Hematopoietic multipotent progenitor cell treated with erythropoietin and hydrocortisone succinate and interleukin-3 and kit ligand, for 17 days (in vitro differentiated cells): Measurements from ENCODE around the gene CXCL14.

Experiments
- DNase-seq: peaks from one replicate; pipeline ENCODE4 v3.0.0-alpha.2; 2015; ENCODE audit warnings: low spot score

CXCL14 gene, protein sequence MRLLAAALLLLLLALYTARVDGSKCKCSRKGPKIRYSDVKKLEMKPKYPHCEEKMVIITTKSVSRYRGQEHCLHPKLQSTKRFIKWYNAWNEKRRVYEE

DNA sequence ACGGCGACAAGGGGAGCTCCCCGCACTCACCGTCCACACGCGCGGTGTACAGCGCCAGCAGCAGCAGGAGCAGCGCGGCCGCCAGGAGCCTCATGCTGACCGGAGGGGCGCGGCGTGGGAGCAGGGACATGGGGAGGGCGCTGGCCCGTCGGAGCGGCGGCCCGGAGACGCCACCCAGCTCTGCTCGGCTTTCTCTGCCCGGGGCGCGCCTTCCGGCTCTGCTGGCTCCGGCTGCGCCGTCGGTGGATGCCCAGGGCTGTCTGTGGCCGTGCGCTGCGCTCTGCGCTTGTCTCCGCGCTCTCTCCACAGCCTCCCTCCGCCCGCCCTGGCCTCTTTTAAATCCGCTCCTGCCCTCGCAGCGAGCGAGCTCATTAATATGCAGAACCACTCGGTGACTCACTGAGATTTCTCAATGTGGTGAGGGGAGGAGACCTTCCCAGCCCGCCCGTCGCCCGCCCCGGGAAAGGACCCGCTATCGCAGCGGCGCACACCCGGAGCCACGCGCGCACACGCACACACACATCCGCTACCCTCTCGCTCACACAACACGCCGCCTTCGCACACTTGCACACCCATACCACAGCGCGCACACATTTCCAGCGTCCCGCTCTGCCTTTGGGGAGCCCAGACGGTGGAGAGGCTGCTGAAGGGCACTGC is at the start of gene CXCL14:
CXCL14 (minus strand) TSS at position 307 of the 657 bp plus-strand sequence; CDS start at position 94, 213 bp downstream.
- no peak for DNase-seq

DNA sequence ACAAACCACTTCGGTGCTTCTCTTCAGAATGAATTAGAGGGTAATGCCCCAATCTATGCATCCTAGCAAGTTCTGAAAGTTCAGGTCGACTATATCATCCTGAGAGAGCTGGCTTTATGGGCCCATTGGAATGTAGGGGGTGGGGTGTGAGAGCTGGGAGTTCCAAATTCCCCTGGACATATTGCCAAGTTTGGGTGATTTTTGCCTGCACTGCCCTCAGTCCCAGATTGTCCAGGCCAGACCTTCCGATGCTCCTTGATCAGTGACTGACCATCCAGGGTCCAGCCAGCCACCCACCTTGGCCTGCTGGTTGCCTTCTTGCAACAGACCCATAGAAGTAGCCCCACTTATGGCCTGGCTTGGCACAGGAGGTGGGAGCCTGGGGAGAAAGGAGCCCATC is 47.8 kb upstream of the CXCL14 start:
- DNase-seq = no peak

DNA sequence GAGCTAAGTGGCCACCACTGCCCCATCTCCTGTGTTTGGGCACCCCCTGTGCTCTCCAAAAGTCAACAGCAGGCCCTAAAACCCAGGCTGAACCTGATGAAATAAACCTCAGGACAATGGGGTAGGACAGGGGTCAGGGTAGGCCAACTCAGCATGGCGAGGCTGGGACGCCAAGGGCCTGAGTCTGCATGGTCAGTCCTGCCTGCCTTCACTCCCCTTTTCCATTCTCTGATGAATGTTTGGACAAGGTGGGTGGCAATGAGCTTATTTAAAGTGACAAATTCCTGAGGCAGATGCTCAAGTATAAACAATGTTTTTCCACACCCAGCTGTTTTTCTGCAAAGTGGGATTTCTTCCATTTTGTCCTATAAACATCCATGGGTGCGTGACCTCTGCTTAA is 47.2 kb upstream of the CXCL14 start:
- DNase-seq = no peak

DNA sequence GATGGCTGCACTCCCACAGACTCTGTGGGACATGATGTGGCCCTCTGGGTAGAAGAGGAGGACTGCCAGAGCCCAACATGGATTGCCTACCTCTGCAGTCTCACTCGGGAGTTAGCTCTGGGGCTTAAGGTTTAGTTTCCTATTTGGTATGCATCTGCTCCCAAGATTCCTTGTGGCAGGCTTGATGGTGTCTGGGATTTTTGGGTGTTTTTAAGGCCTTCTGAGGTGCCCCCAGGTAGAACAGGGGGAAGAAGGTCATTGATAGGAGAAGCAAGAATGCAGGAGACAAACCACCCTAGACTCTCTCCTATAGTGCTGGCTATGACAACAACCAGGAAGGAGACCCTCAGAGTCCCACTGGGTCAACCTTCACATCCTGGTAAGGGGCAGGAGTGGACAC is 46.7 kb upstream of the CXCL14 start:
- no peak for DNase-seq

DNA sequence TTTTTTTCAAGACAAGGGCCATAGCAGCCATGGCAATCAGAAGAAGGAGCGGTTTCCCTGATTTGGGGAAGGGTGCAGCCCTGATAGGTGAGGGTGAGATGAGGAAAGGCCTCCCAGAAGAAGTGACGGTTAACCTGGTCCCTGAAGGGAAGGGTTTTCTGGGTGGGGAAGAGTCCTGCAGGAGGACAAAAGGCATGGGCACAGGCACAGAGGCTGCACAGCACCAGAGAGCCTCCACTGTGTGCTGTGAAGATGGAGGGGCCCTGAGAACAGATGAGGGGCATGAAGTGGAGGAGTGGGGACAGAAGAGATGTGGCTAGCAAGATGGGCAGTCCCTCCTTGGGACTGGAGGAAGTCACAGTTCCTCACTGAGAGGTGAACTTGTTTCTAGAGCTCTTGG is 46.3 kb upstream of the CXCL14 start:
- DNase-seq = no peak

DNA sequence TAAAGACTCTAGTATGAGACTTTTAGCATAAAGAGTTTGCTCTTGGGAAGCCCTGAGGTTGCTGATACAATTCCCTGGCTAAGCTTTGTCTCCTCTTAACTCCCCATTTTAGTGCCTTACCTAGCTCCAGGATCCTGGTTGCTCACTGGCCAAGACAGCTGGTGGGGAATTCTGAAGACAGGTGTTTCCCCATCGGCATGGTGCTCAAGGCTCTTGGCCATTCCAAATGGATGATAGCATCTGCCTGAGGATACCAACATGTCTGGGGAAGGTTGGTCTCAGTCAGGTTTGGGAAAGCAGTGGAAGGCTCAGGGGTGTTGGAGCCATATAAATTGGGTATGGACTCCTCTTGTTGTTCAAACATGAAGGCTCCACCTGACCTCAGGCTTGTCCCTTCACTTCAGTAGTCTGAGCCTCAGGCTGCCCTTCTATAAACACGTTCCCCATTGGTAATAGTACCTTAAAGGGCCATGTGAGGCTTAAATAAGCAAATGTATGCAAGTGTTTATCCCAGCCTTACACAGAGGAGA is 44.5 kb upstream of the CXCL14 start:
- DNase-seq = no peak

DNA sequence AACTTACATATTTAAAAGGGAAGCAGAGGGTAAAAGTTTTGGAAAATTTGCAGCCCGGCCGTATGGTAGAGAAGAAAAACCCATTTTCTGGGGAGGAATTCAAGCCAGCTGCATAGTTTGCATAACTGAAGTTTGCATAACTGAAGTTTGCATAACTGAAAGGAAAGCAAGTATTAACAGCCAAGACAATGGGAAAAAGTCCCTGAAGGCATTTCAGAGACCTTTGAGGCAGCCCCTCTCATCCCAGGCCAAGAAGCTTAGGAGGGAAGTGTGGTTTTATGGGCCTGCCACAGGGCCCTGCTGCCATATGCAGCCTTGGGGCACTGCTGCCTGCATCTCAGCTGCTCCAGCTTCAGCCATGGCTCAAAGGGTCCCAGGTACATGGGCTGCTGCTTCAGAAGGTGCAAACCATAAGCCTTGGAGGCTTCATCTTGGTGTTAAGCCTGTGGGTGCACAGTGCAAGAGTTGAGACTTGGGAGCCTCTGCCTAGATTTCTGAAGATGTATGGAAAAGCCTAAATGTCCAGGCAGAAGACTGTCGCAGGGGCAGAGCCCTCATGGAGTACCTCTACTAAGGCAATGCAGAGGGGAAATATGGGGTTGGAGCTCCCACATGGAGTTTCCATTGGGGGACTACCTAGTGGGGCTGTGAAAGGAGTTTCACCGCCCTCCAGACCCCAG is 36.9 kb upstream of the CXCL14 start:
- no peak for DNase-seq

DNA sequence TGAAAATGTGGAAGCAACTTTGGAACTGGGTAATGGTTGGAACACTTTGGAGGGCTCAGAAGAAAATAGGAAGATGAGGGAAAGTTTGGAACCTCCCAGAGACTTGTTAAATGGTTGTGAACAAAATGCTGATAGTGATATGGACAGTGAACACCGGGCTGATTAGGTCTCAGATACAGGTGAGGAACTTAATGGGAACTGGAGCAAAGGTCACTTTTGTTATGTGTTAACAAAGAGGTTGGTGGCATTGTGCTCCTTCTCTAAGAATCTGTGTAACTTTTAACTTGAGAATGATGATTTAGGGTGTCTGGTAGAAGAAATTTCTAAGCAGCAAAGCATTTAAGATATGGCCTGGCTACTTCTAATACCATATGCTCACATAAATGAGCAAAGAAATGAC is 36.4 kb upstream of the CXCL14 start:
- no peak for DNase-seq

DNA sequence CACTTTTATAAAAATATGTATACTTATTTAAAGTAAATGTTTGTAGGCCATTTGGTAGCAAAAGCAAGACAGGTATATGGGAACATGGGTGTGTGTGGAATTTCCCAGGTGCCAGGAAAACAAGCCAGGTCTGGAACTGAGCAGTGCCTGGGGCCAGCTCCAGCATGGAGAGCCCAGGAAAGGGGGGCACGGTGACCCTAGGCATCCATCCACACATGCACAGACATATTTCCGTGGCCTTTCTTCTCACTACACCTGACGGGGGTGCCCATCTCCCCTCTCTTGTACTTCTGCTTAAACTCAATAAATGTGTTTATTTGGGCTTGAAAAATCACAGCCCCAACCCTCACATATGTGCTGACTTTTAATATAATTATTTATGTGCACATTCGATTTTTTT is 31.2 kb upstream of the CXCL14 start:
- DNase-seq = no peak

DNA sequence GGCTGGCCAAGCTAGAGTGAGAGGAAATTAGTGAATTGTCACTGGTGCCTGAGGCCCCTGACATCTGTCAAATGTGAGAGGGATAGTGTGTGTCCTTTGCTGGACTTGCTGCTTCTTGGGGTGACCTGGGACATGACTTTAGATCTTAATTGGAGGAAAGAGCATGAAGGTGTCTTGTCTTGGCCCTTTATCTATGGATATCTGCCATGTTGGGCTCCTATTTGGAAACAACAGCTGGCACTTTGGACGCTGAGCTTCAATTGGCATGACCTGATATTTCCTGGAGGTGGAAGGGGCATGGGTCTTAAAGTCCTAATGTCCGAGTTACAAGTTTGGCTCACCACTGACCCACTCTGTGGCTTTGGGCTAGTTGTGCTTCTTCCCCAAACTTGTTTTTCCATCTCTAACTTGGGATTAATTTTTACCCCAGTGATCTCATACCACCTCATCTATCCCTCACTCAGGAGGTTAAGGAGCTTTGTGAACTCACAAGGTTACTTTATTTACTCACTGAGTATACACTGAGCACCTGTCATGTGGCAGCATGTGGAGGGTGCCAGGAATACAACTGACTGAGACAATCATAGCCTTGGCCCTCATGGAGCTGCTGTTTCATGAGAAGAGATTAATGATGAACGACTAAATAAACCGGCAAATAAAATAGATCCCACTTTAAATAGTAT is 30.1 kb upstream of the CXCL14 start:
- DNase-seq = no peak

DNA sequence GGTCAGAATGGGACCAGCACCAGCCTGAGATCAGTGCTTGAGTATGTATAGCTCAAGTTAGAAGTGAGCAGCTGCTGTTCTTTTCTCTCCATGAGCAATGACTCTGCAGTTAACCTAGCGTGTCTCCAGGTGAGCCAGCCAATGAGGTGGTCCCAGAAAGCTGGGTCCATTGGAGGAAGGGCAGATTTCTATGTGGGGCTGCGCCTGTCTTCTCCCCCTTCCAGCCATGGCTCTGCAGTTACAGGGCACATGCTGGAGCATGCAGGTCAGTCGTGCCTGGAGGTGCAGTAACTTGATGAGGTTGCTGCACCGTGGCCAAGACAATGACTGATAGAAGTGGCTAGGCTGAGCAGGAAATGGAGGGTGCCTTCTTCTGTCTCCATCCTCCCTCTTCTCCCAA is 29.6 kb upstream of the CXCL14 start:
- DNase-seq = no peak

DNA sequence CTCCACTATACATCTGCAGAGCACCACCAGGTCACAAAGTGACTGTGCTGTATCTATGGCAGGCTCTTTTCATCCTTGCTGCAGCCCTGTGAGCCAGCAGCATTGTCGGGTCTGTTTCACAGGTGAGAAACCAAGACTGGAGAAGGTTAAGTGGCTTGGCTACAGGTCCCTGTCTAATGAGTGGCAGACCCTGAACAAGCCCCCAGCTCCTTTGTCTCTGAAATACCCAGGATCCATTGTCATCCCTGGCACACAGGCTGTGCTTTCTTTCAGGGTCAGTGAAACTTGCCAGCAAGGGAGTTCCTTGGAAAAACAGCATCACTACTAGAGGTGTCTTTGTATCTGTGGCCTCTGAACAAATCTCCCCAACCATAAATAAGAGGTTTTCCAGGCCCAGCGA is 27.6 kb upstream of the CXCL14 start:
- DNase-seq = no peak

DNA sequence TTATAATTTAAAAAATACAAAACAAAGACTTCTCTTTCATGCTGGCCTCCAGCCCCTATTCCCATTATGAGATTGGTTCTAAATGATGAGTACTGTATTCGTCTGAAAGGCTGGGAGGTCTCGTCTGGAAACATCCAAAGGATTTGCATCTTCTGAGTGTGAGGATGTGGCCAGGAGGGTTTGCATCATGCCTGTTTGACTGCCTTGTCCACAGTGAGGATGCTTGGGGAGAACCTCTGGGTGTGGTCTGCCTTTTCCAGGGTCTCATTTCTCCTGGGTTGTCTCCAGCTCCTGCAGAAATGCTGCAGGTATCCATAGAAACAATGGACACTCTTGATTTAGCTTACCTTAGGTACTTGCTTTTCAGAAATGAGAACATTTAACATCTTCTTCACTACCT is 26.4 kb upstream of the CXCL14 start:
- DNase-seq = no peak

DNA sequence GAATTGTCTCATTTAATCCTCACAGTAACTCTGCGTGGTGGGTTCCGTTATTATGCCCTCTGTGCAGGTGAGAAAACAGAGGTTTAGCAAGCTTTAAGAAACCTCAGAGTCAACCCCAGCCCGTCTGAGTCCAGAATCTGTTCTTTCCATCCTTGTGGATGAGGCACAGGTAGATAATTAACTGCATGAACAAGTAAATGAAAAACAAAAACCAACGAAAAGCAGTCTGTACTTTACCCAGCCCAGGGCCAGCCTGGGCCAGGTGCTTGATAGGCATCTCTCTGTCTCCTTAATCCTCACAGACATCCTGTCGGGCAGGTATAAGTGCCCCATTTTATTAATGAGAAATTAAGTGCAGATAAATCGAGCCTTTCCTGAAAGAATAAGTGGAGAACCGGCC is 25.3 kb upstream of the CXCL14 start:
- no peak for DNase-seq

DNA sequence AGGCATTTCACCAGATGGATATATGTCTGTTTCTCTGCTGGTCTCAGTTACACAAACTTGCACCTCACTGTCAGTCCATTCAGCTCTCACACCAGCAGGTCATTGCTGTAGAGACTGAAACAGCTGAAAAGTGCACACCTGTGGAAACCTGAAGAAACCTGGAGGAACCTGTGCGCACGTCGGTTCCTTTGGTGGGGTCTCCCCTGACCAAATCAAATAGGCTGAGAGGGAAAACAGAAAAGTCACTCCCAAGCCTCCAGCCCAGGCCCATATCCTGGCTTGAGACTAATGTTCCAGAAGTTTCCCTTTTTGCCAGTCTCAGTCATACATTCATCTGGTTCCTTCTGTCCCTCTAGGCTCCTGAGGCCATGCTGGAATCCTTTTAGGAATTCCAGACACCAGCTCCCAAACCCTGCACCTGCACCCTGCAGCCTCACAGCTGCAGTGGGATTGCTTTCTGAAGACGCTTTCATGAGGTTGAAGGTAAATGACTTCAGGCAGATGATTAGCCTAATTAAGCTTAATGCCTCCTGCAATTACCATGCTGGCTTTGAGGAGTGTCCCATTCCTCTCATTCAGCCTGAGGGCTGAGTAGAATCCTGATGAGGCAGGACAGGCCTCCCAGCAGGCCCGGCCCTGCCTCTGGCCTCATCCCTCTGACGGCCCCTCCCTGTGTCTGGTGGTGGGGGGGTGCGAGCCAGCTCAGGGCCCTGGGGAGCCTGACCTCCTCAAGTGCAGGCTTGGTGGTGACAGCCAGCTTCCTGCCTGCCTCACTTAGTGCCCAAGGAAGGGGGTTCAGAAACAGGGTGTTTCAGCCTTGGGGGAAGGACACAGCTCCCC is 24.3 kb upstream of the CXCL14 start:
- DNase-seq = no peak

DNA sequence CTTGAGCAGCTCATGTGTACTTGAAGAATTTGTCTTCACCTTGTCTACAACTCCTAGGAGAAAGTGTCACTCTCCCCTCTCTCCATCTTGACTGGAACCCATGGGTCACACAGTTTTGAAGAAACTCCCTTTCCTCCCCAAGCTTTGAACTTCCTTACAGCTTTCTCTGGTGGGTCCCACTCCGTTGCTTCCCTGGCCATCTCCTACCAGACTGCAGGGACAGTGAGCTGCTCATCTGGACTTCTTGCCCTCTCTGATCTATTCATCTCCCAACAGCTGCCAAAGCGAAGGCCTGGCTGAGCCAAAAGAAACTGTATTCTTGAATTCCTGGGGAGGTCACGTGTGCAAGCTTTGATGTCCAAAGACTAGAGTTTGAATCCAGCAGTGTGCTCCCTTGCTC is 22.7 kb upstream of the CXCL14 start:
- no peak for DNase-seq

DNA sequence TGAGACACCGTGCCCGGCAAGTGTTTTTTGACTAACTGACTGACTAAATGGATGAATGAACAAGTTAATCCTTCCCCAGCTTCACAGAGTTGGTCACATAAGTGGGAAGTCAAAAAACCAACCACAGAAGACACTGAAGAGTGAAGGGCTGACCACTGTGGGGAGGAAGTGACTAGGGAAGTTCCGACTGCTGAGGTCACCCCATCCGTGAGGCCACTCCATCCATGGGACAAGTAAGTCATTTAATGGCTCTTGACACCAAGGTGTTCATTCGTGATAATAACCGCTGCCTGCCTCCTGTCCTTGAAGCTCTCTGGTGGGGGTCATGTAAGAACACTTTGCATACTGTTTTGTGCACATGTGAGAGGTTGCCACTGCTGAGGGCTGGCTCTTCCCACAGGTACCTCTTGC is 22.2 kb upstream of the CXCL14 start:
- no peak for DNase-seq

DNA sequence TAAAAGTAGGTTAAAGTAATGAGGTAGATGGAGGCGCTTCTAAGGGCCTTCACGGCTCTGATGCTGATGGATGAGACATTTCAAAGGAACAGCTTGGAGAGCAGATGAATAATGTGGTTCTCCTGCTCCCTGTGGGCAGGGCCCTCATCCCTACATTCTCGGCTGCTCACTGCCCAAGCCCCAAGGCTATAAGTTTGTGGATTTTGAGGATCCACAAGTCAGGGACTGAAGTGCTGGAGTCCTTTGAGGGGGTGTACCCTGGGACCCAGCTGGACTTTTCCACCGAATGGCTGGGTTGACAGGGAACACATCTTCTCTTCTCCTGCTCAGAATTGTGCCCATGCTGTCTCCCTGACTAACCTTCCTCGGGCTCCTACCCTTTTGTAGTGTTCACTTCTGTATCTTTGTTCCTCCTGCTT is 21.4 kb upstream of the CXCL14 start:
- DNase-seq = no peak

DNA sequence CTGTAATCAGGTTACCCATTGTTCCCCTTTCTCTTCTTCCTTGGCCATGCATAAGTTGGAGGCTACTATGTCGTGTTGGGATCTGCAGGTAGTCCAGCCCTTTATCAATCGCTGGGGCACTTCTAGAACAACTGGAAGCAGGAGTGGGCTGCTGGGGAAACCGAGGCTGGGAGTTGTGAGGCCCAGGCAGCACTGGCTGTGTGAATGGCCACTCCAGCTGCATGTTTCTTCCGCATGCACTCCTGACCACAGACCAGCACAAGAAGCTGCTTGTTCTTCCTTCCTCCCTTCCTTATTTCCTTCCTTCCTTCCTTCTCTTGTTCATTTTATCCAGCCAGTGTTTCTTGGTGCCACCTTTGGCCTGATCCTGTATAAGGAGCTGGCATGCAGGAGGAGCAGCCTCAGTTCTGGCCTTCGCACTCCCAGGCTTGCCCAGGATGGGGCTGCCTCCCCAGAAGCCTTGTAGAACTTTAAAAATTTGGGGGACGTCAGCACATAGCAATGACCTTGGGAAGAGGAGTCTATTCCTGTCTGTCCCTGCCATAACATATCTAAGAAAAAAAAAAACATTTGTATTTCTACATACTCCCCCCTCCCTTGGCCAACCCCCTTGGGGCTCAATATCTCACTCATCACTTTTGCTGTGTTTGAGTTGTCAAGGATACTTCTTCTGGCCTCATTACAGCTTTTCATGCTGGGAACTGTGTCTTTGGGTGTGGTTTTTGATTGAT is 20.8 kb upstream of the CXCL14 start:
- DNase-seq = no peak

DNA sequence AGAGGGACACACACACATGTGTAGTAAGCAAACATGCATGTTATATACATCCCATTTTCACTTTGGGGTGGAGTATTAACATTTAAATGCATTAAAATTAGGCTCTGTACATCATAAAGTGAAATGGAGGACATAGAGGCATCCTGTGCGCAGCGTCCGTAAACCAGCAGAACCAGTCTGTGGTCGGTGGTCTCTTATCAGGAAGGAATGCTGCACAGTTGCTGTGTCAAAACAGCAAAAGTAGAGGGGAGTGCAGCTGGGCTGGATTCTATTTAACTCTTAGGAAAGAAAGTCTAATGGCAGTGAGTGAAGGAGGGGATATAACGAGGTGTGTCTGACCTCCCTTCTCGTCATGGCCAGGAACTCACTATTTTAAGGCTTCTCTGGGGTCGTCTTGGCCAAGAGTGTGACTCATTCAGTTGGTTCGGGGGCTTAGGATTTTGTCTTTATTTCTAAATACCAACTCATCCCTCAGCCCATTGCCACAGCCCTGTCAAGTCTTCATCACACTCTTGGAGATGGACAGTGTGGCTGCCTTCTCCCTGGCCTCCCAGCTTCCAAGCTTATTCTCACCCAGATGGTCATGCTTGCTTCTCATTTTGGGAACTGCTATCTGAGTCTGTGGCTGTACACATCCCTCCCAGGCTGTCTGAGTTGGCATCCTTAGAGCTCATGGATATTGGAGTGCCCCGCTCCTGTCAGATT is 20.1 kb upstream of the CXCL14 start:
- DNase-seq = no peak

DNA sequence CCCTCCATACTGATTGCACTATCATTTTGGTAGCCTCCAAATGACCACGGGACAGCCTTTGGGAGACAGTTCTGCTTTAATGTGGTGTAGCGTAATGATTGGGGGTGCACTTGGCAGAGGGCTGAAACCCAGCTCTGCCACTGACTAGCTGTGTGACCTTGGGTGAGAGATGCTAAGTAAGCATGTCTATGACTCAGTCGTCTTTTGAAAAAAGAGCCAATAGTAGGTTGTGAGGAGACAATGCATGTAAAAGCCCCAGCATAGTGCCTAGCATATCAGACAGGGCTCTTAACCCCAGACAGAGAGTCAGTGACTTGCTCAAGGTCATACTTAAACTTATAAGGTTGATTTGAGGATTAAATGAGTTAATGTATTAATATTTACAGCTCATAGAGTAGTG is 18.0 kb upstream of the CXCL14 start:
- no peak for DNase-seq
